ENCODE data around the gene TNRC6C.
"Not testable (repeated sequence)": the region's sequence is repeated elsewhere in the genome, so short reads cannot be mapped to it uniquely, and the experiment has no call there.

Gene TNRC6C

GRCh38 chr17:77930780-77931768 lies 27.4 kb upstream of the TNRC6C start:
- no peak for DNase-seq (ENCODE audit: low read depth, low spot score)

GRCh38 chr17:77933777-77934398 lies 24.6 kb upstream of the TNRC6C start:
- no peak for DNase-seq (ENCODE audit: low read depth, low spot score)

- no peak for DNase-seq (ENCODE audit: low read depth, low spot score)
Observed at GRCh38 chr17:77935121-77935571, 23.4 kb upstream of the TNRC6C start.

- DNase-seq (ENCODE audit: low read depth, low spot score), result not testable (repeated sequence)
Observed at GRCh38 chr17:77935744-77936143, 22.8 kb upstream of the TNRC6C start.

DNA sequence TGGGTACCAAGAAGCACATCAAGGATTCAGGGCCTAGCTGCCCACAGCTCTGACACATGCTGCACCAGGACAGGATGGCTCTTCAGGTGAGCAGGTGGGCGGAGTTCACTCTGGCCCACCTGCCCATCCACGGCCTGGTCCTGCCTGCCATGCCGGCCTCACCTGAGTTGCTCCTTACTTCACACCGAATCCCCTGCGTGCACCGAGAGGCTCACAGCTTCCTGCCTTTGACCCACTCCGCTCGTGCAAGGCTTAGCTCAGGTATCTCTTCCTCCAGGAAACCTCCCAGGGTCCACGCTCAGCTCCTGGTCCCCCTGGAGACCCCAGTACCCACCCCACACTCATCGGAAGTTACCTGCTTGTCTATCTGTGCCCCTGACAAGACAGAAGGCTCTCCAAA lies 21.6 kb upstream of the TNRC6C start:
- DNase-seq (ENCODE audit: low read depth, low spot score), result no peak

DNA sequence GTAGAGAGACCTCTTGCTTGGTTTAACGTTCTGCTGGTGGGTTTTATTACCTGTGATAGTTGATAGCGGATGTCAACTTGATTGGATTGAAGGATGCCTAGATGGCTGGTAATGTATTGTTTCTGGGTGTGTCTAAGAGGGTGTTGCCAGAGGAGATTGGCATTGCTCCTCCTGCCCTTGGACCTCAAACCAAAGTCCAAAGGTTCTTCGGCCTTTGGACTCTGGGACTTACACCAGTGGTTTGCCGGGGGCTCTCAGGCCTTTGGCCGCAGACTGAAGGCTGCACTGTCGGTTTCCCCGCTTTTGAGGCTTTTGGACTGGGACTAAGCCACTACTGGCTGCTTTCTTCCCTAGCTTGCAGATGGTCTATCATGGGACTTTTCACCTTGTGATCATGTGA lies 17.5 kb upstream of the TNRC6C start:
- DNase-seq (ENCODE audit: low read depth, low spot score), result no peak

- no peak for DNase-seq (ENCODE audit: low read depth, low spot score)
Observed at GRCh38 chr17:77942112-77942988, 16.2 kb upstream of the TNRC6C start.

DNA sequence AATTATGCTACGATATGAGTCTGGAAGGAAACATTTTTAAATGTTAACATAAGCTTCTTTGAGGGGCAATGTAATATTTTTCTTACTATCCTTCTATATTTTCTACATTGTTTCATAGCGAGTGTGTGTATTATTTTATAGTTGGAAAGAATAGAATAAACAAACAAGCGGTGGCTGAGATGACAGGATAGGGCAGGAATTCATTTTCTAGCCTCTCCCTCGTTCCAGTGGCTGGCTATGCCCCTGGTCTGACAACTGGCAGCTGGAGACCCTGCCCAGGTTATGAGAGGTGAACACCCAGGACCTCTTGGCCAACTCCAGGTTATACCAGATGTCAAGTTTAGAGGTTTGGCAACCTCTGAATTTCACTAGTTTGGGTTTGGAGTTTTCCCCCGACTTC lies 14.5 kb upstream of the TNRC6C start:
- no peak for DNase-seq (ENCODE audit: low read depth, low spot score)

- DNase-seq (ENCODE audit: low read depth, low spot score), result no peak
Observed at GRCh38 chr17:77944390-77945222, 13.9 kb upstream of the TNRC6C start.

- no peak for DNase-seq (ENCODE audit: low read depth, low spot score)
Observed at GRCh38 chr17:77946900-77947645, 11.4 kb upstream of the TNRC6C start.

GRCh38 chr17:77948690-77949114 lies 9.8 kb upstream of the TNRC6C start:
- no peak for DNase-seq (ENCODE audit: low read depth, low spot score)

GRCh38 chr17:77951123-77951522 lies 7.4 kb upstream of the TNRC6C start:
- DNase-seq (ENCODE audit: low read depth, low spot score), result no peak

DNA sequence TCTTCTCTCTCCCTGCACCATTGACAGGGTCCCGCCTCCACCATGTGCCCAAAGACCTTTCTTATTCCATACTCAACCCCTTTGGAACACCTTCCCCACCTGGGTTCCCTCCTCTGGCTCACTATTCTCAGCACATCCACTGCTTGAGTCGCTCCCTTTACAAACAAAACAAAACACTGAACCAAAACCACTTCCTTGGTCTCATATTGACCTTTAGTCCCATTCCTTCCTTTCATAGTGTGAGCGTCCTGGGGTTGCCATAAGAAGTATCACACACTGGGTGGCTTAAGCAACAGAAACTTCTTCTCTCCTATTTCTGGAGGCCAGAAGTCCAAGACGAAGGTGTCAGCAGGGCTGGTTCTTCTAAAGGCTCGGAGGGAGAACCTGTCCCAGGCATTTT lies 6.1 kb upstream of the TNRC6C start:
- DNase-seq (ENCODE audit: low read depth, low spot score), result no peak

DNA sequence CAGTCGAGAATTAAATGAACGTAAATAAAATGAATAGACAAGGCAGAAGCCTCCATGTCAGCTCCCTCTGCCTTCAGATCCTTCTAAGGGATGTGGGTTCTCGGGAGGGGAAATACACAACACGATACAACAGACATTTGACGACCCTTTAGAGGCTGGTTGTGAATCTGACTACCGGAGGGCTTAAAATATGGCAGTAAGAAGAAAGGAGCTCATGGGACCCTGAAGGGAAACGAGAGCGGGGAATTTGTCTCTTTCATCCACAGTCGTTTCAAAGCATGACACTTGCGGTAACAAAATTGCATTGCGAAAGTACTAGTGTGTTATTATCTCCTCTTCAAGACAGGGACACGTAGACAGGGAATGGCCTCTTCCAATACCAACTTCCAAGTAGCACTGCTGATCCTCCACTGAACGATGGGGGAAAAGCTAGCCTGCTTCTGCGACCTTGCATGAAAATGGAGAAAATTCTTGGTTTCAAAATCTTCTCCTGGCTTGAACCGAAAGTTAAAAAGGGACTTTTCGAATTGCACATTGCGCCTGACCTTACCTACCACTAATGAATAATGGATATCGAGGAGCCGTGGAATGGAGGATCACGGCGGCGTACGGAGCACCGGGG lies 1.2 kb upstream of the TNRC6C start:
- DNase-seq (ENCODE audit: low read depth, low spot score), result no peak

DNA sequence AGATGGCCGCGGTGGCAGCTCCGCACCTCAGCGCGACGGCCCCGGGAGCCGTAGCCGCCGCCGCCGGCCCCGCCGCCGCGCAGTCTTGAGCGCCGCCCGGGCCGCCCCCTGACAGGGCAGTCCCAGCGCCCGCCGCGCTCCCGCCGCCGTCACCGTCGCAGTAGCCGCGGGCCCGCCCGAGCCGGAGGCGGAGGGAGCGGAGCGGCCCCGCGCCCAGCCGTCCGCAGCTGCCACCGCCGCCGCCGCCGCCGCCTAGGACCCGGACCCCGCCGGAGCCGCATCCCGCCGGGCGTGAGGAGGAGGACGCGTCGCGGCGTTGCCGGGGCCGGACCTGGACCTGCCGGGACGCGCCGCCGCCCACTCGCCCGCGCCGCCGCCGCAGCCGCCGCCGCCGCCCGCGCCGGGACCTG lies 218 bp downstream of the TNRC6C start:
- no peak for DNase-seq (ENCODE audit: low read depth, low spot score)

DNA sequence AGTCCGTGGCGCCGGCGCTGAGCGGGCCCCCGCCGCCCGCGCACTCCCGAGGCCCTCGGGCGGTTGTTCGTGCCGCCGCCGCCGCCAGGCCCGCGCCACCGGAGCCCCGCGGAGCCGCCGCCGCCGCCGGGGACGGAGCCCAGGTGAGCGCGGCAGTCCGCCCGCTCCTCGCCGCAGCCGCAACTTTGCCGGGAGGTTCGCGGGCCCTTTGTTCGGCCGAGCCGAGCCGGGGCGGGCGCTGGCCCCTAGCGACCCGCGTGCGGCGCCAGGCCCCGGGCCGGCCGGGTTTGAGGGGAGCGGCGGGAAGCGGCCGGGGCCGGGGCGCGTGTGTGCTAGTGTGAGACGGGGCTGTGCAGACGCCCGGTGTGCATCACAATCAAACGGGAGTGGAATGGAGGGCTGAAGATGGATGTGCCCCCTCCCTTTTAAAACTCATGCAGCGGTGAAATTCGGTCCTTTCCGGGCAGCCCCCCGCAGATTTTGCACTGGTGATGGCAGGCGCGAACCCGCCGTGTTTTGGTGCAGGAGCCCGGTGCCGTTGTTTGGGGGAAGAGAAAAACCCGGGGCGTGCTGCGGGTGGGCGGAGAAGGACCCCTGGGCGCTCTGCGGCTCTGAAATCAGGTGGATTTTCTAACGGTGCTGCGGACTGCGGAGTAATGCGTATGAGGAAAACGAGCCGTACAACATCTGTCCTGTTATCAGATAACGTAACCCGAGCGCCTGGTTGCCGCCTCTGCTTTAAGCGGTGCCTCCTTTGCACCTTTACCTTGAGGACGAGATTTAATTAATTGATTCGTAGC lies 823 bp downstream of the TNRC6C start:
- no peak for DNase-seq (ENCODE audit: low read depth, low spot score)

DNA sequence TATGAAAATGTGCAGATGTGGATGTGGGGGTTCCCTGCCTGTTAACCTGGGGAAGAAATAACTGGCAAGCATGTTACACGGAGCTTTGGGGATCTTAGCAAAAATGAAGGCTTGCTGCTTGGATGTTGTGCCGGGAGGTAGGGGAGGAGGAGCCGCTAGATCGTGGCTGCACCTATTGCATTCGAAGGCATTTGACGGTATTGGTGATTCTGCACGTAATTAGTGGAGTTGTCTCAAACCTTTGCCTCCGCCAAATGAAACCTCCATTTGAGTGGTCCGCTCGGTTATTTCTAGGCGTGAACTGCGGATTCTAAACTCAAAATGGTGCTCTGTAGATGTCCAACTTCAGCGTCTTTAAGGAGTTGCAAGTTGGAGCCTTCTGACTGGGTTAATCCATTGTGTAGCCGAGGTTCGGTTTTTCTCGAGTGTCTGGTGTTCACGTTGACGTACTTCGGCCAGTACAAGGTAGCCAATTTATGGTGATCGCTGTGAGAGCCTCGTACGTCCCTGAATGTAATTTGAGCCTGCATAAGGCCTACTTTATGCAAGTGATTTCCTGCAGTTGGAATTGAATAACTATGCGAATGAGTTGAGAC lies 1.5 kb downstream of the TNRC6C start:
- no peak for DNase-seq (ENCODE audit: low read depth, low spot score)

GRCh38 chr17:77961741-77962140 lies 3.2 kb downstream of the TNRC6C start:
- no peak for DNase-seq (ENCODE audit: low read depth, low spot score)

- DNase-seq (ENCODE audit: low read depth, low spot score), result no peak
Observed at GRCh38 chr17:77962348-77962747, 3.8 kb downstream of the TNRC6C start.

Measured in activated CD4-positive, CD25-positive, alpha-beta regulatory T cell treated with anti-CD3 and anti-CD28 coated beads, Interleukin-2, amount 50 U/mL, for 16 hours (primary cell).